Omental fat pad (tissue), 4 donors: Measurements from ENCODE around the gene MUC4. TPM values are rescaled to one million over a fixed set of nuclear protein-coding genes. Genes with fewer than 3 reads are reported as not detected.

ENCODE experiments used
- ATAC-seq: fragments of 150-250 bp; one replicate; pipeline ENCODE4 v1.9.1; 2016; ENCODE audit warnings: mild to moderate bottlenecking, moderate library complexity; ENCODE audit not compliant: low FRiP score
- DNase-seq: peaks from one replicate; pipeline ENCODE4 v3.0.0-alpha.2; 2019; ENCODE audit warnings: low spot score
- total RNA-seq, 4 donors: library from RNA; depleted of rRNA; stranded (reverse); fragments of >200 nt; gene quantifications; one replicate each; pipeline ENCODE4 v1.1.0, GENCODE V29; 2016
- TF ChIP-seq, protein P1 (sequence below), 3 donors: fragments of 450-650 bp; IDR thresholded peaks; one replicate each; pipeline ENCODE4 v1.5.1; 2016 to 2017; ENCODE audit warnings: antibody characterized with exemption in 3 of 3, mild to moderate bottlenecking in 3 of 3, moderate library complexity in 2 of 3

Gene MUC4
- total RNA-seq, 4 donors from 2014 or later, result 0.09 TPM; not detected in 3

DNA sequence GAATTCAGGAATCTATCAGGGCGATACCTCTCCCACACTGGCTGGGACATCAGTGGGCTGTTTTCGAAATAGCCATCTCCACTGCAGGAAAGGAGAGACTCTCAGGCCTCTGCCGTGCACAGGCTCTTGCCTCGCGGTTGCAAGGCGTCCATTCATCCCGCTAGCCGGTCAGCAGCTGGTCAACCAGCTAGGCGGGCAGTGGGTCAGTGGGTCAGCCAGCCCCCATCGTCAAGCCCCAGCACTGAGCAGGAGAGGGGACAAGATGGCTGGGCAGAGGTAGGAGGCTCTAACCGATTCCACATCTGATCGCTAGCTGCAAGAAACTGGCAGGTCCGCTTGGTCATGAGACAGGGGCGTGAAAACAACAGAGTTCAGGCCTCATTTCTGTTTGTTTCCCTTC lies 45.1 kb downstream of the MUC4 start:
- DNase-seq, result no peak
- TF ChIP-seq, protein P1, sequence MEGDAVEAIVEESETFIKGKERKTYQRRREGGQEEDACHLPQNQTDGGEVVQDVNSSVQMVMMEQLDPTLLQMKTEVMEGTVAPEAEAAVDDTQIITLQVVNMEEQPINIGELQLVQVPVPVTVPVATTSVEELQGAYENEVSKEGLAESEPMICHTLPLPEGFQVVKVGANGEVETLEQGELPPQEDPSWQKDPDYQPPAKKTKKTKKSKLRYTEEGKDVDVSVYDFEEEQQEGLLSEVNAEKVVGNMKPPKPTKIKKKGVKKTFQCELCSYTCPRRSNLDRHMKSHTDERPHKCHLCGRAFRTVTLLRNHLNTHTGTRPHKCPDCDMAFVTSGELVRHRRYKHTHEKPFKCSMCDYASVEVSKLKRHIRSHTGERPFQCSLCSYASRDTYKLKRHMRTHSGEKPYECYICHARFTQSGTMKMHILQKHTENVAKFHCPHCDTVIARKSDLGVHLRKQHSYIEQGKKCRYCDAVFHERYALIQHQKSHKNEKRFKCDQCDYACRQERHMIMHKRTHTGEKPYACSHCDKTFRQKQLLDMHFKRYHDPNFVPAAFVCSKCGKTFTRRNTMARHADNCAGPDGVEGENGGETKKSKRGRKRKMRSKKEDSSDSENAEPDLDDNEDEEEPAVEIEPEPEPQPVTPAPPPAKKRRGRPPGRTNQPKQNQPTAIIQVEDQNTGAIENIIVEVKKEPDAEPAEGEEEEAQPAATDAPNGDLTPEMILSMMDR (IDR thresholded peaks at IDR 0.05), result no peak

GRCh38 chr3:195764961-195765706 lies 46.6 kb downstream of the MUC4 start:
- ATAC-seq, result no peak
- no peak for DNase-seq
- TF ChIP-seq, protein P1 (IDR thresholded peaks at IDR 0.05), result no peak

More for the DNA sequence above, 45.1 kb downstream of the MUC4 start:
- ATAC-seq, result no peak

DNA sequence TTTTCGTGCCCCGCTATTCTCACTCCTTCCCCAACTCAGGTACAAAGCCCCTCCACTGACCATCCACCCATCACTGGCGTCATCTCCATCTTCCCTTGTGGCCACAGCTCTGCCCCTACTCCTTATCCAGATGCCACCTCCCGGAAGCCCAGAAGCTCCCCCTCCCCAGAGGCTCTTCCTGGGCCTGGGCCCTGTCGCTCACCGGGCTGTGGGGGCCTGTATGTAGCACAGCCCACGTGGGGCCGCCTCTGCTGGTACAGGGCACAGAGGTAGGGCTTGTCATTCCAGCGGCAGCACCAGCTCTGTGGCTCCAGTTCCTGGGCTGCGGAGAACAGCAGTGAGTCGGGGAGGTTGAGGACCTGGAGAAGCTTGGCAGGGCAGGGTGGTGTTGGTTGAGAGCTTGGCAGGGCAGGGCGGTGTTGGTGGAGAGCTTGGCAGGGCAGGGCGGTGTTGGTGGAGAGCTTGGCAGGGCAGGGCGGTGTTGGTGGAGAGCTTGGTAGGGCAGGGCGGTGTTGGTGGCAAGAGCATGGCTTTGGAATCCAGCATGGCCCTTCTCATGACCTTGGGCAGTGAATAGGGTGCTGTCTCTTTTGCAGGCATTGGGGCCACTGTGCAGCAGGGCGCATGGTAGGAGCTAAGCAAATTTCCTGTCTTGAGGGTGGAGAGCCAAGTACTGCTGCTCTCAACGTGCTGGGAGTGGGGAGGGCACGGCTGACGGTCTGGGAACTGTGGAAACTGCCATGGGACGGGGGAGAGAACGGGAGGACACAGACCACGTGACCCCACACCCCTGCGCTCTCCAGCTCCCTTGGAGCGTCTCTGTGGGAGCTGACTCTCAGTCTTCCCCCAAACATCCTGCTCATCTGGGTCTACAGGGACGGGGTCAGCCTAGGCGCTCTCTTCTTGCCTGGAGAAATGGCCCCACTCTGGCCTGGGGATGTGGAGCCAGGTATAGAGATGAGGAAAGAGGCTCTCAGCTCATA lies 47.6 kb downstream of the MUC4 start:
- ATAC-seq (no peak), DNase-seq (no peak)
- TF ChIP-seq, protein P1 (IDR thresholded peaks at IDR 0.05), result no peak

- DNase-seq, result no peak
- ATAC-seq, result no peak
- TF ChIP-seq, protein P1 (IDR thresholded peaks at IDR 0.05), result no peak
These were observed 48.5 kb downstream of the MUC4 start for GRCh38 chr3:195763076-195763830.

- DNase-seq (no peak), ATAC-seq (no peak)
- TF ChIP-seq, protein P1 (IDR thresholded peaks at IDR 0.05), result no peak
These were observed 49.1 kb downstream of the MUC4 start for GRCh38 chr3:195762611-195763010.

DNA sequence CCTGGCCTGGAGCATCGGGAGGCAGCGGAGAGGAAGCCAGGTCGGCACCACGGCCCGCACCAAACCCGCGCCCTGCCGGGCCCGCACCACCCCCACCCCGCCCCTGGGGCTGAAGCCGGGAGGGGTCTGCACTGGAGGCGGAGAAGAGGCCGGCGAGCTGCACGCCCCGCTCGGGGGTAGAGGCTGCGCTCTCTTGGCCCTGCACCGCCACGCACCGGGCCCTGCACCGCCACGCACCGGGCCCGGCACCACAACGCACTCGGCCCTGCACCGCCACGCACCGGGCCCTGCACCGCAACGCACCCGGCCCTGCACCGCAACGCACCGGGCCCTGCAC lies 49.5 kb downstream of the MUC4 start:
- TF ChIP-seq, protein P1 (IDR thresholded peaks at IDR 0.05), result no peak
- ATAC-seq, result no peak
- no peak for DNase-seq
